OCI-LY7 (cell line): Measurements from ENCODE around the gene FLAD1.

Experiments used
- EZH2phosphoT487 ChIP-seq: fragments of 200-600 bp; sonication (generic); IDR thresholded peaks from 2 replicates; pipeline ENCODE4 v1.6.1; 2018; ENCODE audit warnings: low read depth, borderline replicate concordance, mild to moderate bottlenecking, mixed run types, antibody characterized with exemption, low read length, moderate library complexity, mixed read lengths
- TF ChIP-seq, protein P1 (sequence below): fragments of 200-600 bp; sonication (generic); conservative IDR thresholded peaks from 2 replicates; pipeline ENCODE4 v1.5.1; 2014; ENCODE audit warnings: mild to moderate bottlenecking, antibody characterized with exemption, low read length, moderate library complexity, mixed read lengths

- TF ChIP-seq, protein P1, sequence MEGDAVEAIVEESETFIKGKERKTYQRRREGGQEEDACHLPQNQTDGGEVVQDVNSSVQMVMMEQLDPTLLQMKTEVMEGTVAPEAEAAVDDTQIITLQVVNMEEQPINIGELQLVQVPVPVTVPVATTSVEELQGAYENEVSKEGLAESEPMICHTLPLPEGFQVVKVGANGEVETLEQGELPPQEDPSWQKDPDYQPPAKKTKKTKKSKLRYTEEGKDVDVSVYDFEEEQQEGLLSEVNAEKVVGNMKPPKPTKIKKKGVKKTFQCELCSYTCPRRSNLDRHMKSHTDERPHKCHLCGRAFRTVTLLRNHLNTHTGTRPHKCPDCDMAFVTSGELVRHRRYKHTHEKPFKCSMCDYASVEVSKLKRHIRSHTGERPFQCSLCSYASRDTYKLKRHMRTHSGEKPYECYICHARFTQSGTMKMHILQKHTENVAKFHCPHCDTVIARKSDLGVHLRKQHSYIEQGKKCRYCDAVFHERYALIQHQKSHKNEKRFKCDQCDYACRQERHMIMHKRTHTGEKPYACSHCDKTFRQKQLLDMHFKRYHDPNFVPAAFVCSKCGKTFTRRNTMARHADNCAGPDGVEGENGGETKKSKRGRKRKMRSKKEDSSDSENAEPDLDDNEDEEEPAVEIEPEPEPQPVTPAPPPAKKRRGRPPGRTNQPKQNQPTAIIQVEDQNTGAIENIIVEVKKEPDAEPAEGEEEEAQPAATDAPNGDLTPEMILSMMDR = no peak
- no peak for TF ChIP-seq EZH2phosphoT487
These were observed 36.9 kb upstream of the FLAD1 start for GRCh38 chr1:154945962-154946850.
